ENCODE results near the gene BRSK1. TPM values are rescaled to one million over a fixed set of nuclear protein-coding genes. Genes with fewer than 3 reads are reported as not detected.

BRSK1 gene
- total and polyA plus RNA-seq, 2 of the 13 experiments (the other 11 are each of a cell fraction or from before 2014, with no cell fraction given): 0.18 to 1.2 TPM

GRCh38 chr19:55256562-55257460, 27.0 kb upstream of the BRSK1 start (continued):
- TF ChIP-seq NCOA2 (CRISPR knock-in tag; IDR thresholded peaks at IDR 0.05) (peak; percentile 54; the same call in 1 of the 2 replicates), SAP130 (CRISPR knock-in tag; IDR thresholded peaks at IDR 0.05; ENCODE audit: low read depth) (peak; percentile 71), ZNF772 (CRISPR knock-in tag; IDR thresholded peaks at IDR 0.05) (no peak), TBL1XR1 (IDR thresholded peaks at IDR 0.05; ENCODE audit: borderline replicate concordance, low read length, partially characterized antibody) (no peak), ZNF709 (CRISPR knock-in tag; IDR thresholded peaks at IDR 0.05) (no peak), NFE2L2 (IDR thresholded peaks at IDR 0.05; ENCODE audit: low read length) (no peak), CBX5 (CRISPR knock-in tag; IDR thresholded peaks at IDR 0.05; ENCODE audit: borderline replicate concordance) (no peak), ZNF549 (CRISPR knock-in tag; IDR thresholded peaks at IDR 0.05) (no peak), SMYD3 (CRISPR knock-in tag; IDR thresholded peaks at IDR 0.05) (no peak), NFE2 (CRISPR knock-in tag; IDR thresholded peaks at IDR 0.05) (no peak), MYNN (CRISPR knock-in tag; IDR thresholded peaks at IDR 0.05; ENCODE audit: low read depth) (no peak), TAF1 (CRISPR knock-in tag; IDR thresholded peaks at IDR 0.05) (no peak), ZNF792 (CRISPR knock-in tag; IDR thresholded peaks at IDR 0.05) (no peak; the same call in 1 of the 2 replicates), HES4 (CRISPR knock-in tag; IDR thresholded peaks at IDR 0.05; ENCODE audit: borderline replicate concordance) (no peak), ZNF562 (CRISPR knock-in tag; IDR thresholded peaks at IDR 0.05; ENCODE audit: borderline replicate concordance) (no peak), ARNT2 (CRISPR knock-in tag; IDR thresholded peaks at IDR 0.05; ENCODE audit: low read depth) (no peak), TRIM24 (CRISPR knock-in tag; IDR thresholded peaks at IDR 0.05) (no peak)
- TF ChIP-seq, protein P1, sequence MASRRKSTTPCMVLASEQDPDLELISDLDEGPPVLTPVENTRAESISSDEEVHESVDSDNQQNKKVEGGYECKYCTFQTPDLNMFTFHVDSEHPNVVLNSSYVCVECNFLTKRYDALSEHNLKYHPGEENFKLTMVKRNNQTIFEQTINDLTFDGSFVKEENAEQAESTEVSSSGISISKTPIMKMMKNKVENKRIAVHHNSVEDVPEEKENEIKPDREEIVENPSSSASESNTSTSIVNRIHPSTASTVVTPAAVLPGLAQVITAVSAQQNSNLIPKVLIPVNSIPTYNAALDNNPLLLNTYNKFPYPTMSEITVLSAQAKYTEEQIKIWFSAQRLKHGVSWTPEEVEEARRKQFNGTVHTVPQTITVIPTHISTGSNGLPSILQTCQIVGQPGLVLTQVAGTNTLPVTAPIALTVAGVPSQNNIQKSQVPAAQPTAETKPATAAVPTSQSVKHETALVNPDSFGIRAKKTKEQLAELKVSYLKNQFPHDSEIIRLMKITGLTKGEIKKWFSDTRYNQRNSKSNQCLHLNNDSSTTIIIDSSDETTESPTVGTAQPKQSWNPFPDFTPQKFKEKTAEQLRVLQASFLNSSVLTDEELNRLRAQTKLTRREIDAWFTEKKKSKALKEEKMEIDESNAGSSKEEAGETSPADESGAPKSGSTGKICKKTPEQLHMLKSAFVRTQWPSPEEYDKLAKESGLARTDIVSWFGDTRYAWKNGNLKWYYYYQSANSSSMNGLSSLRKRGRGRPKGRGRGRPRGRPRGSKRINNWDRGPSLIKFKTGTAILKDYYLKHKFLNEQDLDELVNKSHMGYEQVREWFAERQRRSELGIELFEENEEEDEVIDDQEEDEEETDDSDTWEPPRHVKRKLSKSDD (CRISPR knock-in tag; IDR thresholded peaks at IDR 0.05; ENCODE audit: low read depth): no peak
- TF ChIP-seq, protein P2, sequence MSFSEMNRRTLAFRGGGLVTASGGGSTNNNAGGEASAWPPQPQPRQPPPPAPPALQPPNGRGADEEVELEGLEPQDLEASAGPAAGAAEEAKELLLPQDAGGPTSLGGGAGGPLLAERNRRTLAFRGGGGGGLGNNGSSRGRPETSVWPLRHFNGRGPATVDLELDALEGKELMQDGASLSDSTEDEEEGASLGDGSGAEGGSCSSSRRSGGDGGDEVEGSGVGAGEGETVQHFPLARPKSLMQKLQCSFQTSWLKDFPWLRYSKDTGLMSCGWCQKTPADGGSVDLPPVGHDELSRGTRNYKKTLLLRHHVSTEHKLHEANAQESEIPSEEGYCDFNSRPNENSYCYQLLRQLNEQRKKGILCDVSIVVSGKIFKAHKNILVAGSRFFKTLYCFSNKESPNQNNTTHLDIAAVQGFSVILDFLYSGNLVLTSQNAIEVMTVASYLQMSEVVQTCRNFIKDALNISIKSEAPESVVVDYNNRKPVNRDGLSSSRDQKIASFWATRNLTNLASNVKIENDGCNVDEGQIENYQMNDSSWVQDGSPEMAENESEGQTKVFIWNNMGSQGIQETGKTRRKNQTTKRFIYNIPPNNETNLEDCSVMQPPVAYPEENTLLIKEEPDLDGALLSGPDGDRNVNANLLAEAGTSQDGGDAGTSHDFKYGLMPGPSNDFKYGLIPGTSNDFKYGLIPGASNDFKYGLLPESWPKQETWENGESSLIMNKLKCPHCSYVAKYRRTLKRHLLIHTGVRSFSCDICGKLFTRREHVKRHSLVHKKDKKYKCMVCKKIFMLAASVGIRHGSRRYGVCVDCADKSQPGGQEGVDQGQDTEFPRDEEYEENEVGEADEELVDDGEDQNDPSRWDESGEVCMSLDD (CRISPR knock-in tag; IDR thresholded peaks at IDR 0.05; ENCODE audit: borderline replicate concordance): no peak
- TF ChIP-seq, protein P3, sequence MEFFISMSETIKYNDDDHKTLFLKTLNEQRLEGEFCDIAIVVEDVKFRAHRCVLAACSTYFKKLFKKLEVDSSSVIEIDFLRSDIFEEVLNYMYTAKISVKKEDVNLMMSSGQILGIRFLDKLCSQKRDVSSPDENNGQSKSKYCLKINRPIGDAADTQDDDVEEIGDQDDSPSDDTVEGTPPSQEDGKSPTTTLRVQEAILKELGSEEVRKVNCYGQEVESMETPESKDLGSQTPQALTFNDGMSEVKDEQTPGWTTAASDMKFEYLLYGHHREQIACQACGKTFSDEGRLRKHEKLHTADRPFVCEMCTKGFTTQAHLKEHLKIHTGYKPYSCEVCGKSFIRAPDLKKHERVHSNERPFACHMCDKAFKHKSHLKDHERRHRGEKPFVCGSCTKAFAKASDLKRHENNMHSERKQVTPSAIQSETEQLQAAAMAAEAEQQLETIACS (CRISPR knock-in tag; IDR thresholded peaks at IDR 0.05): no peak
- TF ChIP-seq, protein P4, sequence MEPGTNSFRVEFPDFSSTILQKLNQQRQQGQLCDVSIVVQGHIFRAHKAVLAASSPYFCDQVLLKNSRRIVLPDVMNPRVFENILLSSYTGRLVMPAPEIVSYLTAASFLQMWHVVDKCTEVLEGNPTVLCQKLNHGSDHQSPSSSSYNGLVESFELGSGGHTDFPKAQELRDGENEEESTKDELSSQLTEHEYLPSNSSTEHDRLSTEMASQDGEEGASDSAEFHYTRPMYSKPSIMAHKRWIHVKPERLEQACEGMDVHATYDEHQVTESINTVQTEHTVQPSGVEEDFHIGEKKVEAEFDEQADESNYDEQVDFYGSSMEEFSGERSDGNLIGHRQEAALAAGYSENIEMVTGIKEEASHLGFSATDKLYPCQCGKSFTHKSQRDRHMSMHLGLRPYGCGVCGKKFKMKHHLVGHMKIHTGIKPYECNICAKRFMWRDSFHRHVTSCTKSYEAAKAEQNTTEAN (CRISPR knock-in tag; conservative IDR thresholded peaks at IDR 0.05): no peak
